ENCODE results near the gene SNRPA1.

- TF ChIP-seq CTCF (IDR thresholded peaks at IDR 0.05) (no peak), POLR2A (IDR thresholded peaks at IDR 0.05) (no peak)
These were observed 42.9 kb upstream of the SNRPA1 start for GRCh38 chr15:101337976-101338375.
